Fibroblast of skin of back (primary cell): ENCODE measurements around the gene NABP1.
A peak's percentile ranks its signal among the peaks of the same experiment; 100 is the strongest.

ENCODE experiments used
- DNase-seq: peaks from one replicate; pipeline ENCODE4 v3.0.0-alpha.2; 2013

NABP1 gene

DNA sequence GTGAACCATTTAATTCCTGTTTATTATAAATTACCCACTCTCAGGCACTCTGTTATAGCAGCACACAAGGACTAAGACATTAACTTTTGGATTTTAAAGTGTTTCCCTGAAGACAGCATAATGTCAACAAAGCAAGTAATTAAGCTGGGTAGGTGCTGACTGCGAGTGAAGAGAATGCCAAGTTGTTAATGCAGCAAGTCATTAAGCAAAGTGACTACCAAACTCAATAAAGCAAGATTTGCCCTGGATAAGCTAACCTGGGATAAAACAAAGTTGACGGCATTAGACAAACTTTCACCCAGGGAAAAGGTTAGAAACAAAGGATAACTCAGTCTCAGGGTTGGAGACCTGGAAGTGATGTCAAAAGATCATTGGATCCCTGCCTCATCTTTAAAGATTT, 28.4 kb upstream of the NABP1 start:
- DNase-seq, result no peak

DNA sequence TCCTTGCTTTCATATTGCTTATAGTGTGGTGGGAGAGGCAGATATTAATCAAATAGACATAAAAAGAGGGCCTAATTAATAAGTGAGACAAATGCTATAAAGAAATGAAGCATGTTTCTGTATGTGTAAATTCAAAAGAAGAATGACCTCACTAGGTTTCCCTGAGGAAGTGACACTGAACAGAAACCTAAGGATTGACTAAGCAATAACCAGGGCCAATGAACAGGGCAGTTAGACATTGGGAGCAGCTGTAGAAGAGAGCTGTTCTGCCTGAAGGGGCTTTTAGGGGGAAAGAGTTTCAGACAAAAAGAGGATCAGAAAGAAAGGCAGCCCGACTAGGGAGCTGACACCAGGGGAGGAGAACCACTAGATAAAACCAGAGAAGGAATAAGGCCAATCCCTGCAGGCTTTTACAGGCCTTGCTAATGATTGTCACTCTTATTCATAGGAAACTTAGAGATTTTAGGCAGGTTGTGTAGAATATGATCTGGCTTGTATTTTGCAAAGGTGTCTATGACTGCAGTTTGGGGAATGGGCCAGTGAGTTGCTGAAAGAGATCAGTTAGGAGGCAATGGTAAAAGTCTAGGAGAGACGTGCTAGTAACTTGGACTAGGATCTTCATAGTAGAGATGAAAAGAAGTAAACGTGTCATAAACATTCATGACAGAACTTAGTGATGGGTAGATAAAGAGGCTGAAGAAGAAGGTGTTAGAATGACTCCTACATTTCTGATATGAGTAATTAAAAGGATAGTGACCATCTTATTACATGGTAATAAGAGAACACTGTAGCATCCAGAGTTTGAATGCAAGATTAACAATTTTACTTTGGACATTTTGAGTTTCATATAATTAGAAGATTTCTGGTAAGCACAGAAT, 26.8 kb upstream of the NABP1 start:
- no peak for DNase-seq

DNA sequence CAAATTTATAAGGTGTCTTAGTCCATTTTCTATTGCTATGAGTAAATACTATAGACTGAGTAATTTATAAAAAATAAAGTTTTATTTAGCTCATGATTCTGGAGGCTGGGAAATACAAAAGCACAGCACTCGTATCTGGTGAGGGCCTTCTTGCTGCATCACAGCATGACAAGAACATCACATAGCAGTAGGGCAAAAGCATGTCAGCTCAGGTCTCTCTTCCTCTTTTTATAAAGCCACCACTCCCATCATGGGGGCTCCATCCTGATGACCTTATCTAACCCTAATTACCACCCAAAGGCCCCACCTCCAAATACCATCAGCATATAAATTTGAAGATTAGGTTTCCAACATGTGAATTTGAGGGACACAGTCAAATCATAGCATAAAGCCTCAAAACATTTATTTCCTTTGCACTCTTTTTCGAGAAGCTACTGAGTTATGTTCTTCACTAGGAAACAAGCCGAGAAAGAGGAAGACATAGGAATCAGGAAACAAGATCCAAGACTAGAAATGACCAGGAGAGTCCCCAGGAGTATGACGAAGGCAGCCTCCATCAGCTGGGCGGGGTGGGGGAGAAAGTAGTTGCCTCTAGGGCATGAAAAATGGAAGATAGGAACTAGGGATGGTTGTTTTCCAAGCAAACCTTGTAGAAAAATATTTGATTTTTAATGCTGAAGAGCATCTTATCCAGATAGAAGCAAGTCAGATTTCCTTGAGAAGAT, 24.1 kb upstream of the NABP1 start:
- no peak for DNase-seq

DNA sequence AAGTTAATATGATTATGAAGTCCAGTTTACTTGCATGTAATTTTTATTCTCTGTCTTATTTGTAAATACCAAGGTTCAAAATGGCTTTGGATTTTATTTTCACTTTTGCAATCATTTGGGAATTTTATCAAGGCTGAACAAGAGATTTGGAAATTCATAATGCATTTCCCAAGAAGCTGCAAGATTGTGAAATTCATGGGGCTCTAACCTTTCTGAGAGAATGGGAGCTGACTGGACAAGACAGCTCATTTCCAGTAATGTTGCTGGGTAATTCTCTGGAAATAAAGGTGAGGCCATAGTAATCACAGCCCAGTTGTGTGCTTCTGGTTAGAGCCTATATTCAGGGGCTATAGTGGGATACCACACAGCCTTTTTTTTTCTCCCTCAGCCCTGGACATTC, 21.5 kb upstream of the NABP1 start:
- no peak for DNase-seq

DNA sequence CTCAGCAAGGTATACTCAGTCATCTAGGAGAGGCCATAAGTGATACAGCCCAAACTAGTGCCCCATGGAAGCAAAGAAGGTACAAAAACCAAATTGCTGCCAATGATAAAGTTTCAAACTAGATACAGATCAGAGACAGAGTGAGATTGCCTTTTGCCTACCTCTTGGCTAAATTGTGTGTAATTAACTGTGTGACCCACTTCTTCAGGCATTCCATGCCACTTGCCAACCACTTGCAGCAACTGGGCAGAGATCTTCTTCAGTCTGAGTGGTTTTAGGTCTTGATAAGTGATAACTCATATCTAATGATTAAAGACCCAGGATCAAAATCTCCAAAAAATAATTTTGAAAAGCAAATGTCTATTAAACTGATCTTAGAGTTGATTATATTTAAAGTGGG, 21.1 kb upstream of the NABP1 start:
- no peak for DNase-seq

- peak; percentile 51 for DNase-seq
Observed at GRCh38 chr2:191657977-191658376, 20.0 kb upstream of the NABP1 start.

- DNase-seq, result no peak
Observed at GRCh38 chr2:191659198-191659597, 18.7 kb upstream of the NABP1 start.

DNA sequence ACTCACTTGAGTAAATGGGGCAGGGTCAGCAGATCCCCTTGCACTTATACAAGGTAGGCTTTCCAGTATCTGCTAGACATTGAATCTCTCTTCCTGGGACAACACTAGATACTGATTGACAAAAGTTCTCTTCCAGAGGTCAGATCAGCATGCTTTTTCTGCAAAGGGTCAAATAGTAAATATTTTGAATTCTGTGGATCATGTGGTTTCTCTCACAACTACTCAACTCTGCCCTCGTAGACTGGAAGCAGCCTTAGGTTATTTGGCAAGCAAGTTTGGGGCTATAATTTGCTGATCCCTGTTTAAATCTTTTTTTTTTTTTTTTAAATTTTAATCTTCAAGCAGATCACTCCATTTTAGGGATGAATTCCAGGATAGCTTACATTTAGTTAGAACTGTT, 17.4 kb upstream of the NABP1 start:
- DNase-seq, result no peak

DNA sequence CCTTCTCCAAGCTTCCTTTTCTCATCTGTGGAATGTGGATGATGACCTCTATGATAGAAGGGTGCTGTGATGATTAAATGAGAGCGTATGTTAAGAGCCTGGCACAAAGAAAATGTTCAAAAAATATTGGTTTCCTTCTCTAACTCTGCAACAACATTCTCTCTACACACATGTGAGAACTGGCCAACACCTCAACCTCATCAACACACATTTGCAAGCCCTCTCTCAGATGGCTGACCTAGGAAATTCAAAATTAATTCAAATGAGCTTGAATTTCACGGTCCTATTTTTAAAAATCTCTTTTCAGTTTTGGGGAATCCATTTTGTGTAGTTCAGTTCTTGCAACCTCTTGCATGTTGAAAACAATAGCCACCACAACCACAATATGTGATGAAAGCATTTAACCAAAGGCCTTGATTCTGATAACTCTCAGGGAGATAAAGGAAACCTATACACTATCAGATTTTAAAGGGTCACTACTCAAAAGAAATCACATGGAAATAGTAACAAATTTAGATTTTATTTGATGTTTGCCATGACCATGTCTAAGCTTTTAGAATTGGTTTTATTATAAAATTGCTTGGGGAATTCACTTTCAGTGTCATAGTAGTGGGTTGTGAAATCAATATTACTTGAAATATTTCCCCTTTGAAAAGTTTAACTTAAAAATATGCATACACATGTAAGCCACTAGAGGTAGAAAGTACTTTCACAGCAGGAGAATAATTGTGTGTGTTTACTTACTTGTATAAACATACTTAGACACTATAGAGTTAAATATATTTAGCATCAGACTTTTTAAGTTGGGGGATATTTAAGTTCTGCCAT, 16.6 kb upstream of the NABP1 start:
- DNase-seq, result no peak

GRCh38 chr2:191664823-191665677, 12.9 kb upstream of the NABP1 start:
- peak; percentile 68 for DNase-seq

GRCh38 chr2:191666226-191666625, 11.7 kb upstream of the NABP1 start:
- no peak for DNase-seq

DNA sequence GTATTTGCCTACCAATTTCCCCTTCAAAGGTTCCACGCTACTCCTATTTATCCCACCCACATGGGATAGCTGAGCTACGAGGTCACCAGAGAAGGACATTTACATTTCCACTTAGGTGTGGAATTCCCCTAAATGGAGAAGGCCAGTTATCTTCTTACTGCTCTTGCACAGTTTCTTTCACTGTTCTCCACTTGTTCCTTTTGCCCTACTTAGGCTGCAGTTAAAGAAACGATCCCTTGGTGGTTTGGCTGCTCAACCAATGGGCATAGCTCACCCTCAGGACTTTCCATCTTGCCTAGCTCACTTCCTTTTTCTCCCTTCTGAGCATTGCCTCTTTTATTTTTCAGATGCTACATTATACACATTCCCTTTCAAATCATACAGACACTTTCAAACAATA, 11.2 kb upstream of the NABP1 start:
- peak; percentile 33 for DNase-seq

DNA sequence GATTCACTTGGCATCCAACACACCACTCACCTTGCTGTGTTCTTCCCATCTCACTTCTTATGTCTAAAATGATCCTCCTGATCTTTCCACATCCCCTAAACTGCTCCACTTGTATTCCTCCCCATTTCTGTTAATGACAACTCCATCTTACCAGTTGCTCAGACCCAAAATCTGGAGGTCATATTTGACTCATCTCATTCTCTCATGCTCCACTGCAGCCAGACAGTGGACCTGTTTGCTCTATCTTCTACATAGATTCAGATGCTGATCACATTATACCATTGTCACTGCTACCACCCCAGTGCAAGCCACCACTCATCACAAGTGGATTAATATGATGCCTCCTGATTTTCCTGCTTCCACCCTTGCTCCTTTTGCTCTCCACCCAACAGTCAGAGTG, 7.9 kb upstream of the NABP1 start:
- no peak for DNase-seq

- DNase-seq, result no peak
Observed at GRCh38 chr2:191670787-191671186, 7.1 kb upstream of the NABP1 start.

DNA sequence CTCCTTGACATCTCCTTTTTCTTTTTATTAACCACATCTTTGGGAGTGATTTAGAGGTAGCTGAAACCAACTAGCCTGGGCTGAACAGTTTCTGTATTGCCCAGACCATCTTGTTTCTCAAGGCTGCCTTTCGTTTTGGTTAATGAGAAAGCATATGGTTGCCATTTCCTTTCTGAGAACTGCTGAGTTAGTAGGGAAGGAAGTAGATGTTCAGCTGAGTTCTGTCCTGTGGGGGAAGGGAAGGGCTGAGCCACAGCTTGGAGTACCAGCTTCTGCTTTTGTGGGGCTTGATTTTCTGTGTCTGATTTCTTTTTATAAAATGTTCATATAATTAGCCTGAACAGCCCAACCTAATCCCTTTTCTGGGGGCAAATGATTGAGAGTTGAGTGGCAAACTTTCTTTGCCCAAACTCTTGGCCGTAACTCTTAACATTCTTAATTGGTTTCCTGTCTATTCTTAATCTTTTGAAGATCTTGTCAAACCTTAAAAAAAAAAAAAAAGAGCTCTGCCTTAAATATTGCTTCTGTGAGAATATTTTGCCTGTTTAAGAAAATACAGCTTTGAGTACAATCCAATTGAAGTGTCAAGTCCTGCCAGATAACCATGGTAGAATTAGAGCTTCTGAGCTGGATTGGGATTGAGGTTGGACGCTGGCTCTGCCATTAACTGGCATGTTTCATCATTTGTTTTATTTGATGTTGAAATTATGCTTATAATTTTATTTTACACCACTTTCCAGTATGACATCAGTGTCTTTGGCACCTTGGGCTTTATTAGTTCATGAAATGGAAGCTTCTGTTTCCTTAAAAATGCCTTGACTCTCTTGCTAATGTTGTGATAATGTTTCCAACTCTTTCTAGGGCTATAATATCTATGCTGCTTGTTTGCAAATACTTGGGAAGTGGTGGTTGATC, 1.9 kb upstream of the NABP1 start:
- no peak for DNase-seq

DNA sequence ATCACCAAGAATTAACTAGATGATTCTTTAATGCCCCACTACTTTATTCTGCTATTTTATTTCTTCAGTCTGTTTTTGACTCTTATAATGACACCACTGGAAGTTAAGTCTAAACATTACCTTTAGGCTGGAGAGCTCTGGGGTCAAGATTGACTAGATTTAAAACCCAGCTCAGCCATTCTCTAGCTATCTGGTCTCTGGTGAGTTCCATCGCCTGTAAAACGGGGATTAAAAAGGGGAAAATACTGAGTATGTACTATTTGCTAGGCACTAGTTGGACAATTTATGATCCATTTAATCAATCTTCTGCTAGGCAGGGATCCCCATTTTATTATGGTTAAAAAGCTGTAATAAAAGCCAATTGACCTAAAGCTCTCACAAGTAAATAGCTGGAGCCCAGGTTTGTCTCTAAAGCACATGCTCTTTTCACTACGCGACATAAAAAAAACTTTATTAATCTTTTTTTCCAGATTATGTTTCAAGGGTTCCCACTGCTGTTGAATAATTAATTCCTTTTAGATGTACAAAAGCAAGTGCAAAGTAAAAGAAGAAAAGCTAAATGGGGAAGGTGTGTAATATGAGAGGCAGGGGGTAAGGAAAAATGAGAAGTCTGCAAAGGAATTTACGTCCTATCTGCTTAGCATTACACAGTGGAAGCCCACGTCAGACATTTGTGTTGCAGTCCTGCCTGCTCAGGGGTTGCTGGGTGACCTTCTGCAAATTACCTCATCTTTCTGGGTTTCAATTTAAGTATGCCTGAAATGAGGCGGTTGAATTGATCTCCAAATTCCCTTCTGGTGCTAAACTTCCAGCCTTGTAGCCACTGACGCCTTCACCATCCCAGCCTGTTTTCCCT, 918 bp upstream of the NABP1 start:
- DNase-seq, result peak; percentile 81

- peak; percentile 42 for DNase-seq
Observed at GRCh38 chr2:191678437-191679100, 633 bp downstream of the NABP1 start.

GRCh38 chr2:191679818-191680600, 2.1 kb downstream of the NABP1 start:
- peak; percentile 85 for DNase-seq

- no peak for DNase-seq
Observed at GRCh38 chr2:191680639-191681038, 2.7 kb downstream of the NABP1 start.
